Raji (cell line): ENCODE measurements around the gene LTBP1.

Experiments
- POLR2A ChIP-seq: IDR thresholded peaks from 2 replicates; pipeline ENCODE4 v1.6.1; 2011; ENCODE audit warnings: low read depth, low read length, control low read depth; ENCODE audit not compliant: insufficient read depth

Gene LTBP1

DNA sequence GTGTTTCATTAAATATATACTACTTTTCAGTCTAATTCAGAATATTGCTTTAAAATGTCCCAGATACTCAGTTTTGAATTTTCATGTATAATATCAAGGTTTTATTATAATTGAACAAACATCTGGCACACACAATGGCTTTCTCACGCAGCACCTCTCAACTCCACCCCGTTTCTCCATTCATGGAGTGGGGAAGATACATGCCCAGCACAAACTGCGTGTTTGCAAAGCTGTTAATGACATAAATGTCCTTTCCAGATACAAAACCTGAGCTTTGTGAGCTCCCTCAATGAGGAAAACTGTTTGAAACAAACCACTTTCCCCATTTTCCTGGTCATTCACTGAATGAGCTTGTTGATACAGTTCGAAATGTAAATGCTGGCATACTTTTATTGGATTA, 379.3 kb downstream of the LTBP1 start:
- no peak for TF ChIP-seq POLR2A

DNA sequence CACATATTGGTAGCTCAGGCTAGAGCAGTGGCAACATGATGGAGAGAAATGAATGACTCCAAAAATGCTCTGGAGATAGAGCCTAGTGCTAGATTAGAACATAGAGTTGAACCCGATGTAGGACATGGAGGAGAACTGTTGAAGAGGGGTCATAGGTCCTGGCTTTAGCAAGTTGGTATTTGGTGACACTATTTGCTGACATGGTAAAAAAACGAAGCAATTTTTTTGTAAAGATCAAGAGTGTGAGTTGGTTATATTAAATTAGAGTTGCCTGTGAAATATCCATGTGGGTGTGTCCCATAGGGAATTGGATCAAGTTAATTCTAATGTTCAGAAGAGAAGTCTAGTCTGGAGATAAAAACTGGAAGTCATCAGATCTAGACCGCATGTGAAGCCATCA, 386.7 kb downstream of the LTBP1 start:
- TF ChIP-seq POLR2A, result no peak

DNA sequence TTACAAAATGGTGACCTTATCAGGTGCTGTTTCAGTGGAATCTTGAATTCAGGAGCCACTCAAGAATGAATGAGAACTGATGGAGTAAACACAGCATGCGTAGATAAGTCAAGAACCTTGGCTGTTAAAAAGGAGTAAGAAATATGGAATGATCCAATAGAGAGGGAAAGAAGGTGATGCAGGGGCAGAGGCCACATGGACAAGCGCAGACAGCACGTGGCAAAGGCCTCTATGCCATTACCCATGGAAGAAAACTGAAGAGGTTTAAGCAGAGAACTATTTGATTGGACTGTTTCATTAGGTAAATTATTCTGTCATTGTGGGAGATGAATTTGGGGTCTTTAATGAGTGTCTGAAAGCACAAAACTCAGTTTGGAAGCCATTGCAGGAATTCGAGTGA, 387.3 kb downstream of the LTBP1 start:
- no peak for TF ChIP-seq POLR2A

DNA sequence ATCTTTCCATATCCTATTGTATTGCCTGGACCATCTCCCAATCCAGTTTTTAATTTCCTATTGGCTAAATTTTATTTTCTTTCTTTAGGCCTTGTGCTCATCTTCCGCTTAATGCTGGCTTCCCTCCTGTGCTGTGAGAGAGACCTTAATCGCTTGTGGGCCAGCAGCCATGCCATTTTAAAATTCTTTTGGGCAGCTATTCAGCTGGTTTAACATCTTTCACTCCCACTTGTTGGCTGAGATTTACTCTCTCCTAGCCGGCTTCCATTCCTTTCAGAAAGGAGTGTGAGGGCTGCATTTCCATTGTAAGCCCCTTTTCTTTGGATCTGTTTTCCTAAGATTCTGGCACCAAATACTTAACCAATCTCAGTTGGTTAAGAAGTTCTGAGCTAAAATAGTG, 388.8 kb downstream of the LTBP1 start:
- TF ChIP-seq POLR2A, result no peak

DNA sequence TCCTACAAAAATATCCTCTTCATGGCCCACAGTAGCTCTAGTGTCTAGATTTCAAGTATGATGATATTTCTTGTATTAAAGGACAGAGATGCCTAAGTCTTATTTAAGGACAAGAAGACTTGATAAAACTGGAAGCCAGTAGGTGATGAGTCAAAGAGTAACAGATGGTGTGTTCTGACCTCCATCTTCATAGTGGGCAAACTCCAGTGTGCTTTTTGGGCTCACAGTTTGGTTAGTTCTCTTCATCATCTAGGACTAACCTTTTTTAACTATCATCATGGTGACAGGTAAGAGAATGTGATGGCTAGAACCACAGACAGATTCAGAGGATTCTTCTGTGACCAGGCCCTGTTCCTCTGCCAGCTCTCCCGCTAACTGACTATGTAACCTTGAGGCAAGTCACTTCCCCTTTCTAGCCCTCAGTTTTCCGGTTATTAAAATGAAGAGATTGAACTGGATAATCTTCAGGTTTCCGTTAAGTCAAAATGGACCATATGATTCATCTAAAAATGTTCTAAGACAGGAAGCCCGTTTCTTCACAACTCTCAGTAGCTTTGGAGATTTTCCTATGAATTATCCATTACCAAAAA, 389.4 kb downstream of the LTBP1 start:
- no peak for TF ChIP-seq POLR2A

DNA sequence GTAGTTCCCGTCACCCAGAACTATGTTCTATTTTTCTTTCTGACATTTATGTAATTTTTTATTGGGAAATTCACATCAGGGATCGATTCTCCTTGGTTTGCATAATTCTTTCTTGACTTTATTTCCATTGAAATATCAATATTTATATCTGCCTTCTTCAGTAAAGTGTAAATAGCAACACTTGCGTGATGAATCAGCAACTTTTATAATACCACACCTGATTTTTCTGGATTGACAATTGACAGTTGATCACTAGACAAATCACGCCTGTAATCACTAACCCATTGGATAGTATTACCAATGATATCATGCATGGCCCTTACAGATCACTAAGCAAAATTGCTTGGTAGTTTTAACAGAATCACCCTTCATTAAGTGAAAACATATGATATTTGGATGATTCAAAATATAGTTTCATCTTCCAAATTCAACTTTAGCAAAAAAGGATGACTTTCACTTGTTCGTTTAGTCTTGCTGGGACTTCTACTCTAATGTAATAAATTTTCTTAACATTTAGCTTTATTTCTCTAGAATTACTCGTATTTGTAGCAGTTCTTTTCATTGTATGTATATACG, 390.7 kb downstream of the LTBP1 start:
- no peak for TF ChIP-seq POLR2A

DNA sequence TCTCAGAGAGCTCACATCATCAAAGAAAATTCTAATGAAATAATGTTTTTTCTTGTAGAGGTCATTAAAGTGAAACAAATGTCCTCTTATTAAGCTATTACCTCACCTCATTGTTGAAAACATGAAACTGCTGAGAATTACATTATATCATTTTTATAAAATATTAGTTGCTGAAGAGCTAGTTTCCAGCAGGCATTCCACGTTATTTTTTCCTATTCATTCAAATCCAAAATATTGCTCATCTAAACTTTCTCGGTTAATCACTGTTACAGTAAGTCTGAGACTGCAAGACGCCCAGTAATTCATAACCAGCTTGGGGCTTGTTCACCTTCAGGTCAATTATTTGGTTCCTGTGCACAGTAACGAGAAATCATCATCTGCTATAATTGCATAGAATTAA, 391.2 kb downstream of the LTBP1 start:
- no peak for TF ChIP-seq POLR2A

DNA sequence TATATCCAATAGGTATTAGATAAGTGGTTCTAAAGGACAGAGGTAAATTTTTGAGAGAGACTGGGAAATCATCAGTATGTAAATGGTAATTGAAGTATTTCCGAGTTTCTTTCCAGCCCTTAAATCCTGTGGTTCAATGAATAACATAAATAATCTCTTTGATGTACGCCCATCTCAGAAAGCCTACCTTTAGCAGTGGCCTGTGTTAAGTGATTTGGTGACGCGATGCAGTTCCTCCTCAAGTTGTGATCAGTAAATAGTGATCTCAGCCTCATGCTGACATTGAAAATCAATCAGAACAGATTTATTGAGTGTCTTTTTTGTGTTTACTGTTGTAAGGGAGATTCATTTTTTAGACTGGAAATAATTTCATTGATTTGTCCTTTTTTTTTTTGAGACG, 392.5 kb downstream of the LTBP1 start:
- no peak for TF ChIP-seq POLR2A

DNA sequence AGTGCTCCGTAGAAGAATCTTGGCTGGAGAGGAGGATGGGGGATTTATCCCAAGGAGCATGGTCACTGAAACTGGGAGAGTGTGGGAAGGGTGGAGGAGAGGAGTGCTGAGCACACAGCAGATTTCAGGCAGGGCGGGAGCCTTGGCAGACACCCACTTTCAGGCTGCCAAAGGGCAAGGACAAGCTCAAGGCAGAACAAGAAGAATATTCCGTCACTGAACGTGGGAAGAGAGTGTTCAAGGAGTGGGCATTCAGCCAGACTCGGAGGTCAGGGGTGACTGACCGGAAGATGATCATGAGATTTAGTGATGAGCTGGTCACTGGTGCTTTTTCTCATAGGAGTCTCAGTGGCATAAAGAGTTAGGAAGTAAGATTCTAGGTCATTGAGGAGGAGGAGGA, 393.5 kb downstream of the LTBP1 start:
- TF ChIP-seq POLR2A, result no peak

DNA sequence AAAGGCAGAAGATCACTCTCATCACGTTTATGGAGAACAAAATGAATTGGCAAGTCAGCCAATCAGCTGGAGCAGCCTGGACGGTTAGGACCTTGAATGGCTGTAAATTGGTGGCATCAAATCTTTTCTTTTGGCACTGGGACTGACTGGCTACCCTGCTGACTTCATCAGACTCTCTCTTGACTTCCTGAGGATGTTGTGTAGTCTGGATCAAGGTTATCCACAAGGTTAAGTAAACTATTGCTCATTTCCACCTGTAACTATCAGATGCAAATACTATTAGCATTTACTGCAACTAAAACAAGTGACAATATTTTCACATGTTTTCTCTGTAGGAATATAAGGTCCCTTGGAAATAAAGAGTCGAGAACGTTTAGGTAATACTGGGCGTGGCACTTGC, 395.4 kb downstream of the LTBP1 start:
- TF ChIP-seq POLR2A, result no peak

DNA sequence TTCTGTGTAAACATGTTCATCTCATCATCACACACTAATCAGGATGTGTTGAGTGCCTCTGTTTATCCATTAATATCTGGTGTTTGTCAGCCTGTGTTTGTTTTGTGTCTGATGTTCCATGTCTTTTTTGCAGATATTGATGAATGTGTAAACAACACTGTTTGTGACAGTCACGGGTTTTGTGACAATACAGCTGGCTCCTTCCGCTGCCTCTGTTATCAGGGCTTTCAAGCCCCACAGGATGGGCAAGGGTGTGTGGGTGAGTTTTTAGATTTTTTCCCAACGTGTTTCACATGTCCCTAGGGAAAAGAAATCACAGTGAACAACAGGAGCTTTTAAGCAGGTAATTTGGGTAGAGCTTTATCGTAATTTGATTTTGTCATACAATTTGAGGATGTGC, 396.0 kb downstream of the LTBP1 start:
- TF ChIP-seq POLR2A, result no peak

DNA sequence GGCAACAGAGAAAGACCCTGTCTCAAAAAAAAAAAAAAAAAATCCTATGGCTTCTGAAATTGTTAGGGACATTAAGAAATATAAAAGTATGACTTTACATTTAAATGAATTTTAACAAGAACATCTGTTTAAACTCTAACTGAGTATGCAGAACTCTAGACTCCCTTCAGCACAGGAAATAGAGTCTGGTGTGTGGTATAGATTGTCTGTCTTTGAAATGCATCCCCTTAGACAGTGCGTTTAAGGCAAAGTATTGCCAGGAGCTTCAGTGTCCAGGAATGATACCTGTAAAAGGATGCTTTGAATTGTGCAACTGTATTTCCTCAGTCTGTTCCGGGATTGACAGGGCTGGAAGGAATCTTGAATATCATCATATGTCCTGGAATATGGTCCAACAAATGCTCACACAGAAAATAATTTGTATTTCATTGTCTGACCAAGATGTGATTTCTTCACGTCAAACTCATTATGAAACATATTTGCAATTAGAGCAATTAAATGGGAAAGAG, 396.7 kb downstream of the LTBP1 start:
- no peak for TF ChIP-seq POLR2A

DNA sequence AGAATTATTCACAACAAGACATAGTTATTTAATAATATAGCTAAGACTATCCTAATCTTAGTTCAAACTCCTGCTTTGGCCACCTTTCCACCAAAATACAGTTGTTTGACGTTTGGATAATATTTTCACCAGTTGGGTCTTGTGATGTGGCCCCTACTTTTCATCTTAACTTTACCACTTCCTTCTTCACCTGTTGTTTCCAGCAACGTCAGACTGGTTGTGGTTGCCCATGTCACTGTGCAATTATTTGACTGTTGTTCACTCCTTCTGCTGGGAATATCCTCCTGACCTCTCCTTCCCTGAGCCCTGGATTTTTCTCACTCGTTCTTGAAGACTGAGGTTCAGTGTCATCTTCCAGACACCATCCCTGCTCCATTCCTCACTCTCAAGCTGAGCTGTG, 397.5 kb downstream of the LTBP1 start:
- no peak for TF ChIP-seq POLR2A

DNA sequence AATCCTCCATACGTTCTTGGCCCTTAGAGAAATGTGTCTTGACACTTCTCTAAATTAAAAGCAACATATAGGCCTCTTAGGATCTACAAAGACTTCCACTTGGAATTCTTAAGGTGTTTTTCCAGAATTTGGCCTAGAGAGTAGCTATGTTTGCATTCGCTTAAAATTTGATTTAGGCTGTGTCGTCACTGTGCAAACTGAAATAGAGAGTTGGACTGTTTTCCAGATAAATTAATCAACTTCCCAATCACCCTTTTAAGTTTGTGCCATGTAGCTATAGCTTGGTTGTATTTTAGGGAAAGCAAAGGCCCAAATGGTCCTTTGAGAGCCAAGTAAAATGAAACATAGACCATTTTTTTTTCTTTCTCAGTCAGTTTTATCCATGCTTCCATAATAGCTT, 401.1 kb downstream of the LTBP1 start:
- TF ChIP-seq POLR2A, result no peak

DNA sequence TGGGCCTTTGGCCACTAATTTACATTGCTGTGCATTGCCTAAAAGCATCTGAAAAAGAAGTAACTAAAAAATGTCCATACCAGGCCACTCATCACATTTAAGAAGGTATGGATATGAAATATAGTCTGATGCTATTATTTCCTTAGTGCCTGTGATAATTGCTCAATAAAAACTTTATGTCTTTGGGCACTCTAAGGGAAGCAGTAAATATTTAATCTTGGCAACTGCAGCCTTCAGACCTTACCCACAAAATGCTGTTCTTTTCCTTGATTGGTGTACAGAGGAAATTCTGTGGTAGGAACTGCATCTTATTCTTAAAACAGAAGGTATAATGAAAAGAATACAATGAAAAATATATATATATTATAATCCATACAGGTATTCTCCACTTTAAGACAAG, 403.9 kb downstream of the LTBP1 start:
- no peak for TF ChIP-seq POLR2A

DNA sequence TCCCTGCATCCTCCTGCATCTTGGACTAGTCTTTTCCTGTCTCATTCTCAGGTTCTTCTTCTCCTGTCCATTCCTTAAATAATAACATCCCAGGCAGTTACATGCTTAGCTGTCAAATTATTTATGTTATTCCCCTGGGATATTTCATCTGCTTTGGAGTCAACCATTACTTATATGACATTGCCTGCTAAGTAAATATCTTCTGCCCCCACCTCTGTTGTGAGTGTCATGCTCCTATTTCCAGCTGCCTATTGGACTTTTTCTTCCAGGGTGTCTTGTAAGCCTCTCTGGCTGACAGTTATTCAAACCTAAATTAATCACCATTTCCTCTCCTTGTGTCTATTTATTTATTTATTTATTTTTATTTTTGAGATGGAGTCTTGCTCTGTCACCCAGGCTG, 405.0 kb downstream of the LTBP1 start:
- no peak for TF ChIP-seq POLR2A

DNA sequence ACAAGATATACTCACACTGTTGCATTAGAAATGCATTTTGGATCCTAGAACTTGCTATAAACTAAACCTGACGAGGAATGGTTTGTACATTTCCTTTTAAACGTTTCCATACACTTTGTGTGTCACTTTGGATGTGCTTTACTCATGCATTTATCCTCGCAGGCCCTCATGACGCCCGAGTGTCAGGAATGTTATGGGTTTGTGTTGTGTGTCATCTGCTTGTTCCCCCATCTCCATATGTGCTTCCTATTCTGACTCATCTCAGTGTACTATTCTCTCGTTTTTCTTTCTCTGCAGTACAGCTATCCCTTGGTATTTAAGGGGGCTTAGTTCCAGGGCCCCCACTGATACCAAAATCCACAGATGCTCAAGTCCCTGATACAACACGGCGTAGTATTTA, 408.2 kb downstream of the LTBP1 start:
- TF ChIP-seq POLR2A, result no peak
